Esophagus squamous epithelium (tissue), 5 donors: ENCODE results near the gene TRIM46. TPM values are rescaled to one million over a fixed set of nuclear protein-coding genes. Genes with fewer than 3 reads are reported as not detected.
A peak's percentile ranks its signal among the peaks of the same experiment; 100 is the strongest.
"Not testable (repeated sequence)": the region's sequence is repeated elsewhere in the genome, so short reads cannot be mapped to it uniquely, and the experiment has no call there.

Experiments used
- DNase-seq: peaks from one replicate; lab custom pipeline; 2025; lab: John Stamatoyannopoulos, UW
- H3K27ac ChIP-seq, 4 donors: fragments of 200-600 bp; sonication (generic); one replicate each; pipeline ENCODE4 v1.5.1; 2016 to 2019; ENCODE audit warnings: mild to moderate bottlenecking in 1 of 4
- H3K27me3 ChIP-seq, 4 donors: fragments of 200-600 bp; sonication (generic); 1 replicate in 3 of 4; 2 replicates in 1 of 4; pipeline versions ENCODE4 v1.5.1 to v1.6.0; 2017 to 2021; ENCODE audit warnings: antibody characterized with exemption in 1 of 4
- H3K36me3 ChIP-seq, 3 donors: fragments of 200-600 bp; sonication (generic); one replicate each; pipeline ENCODE4 v1.5.1; 2016 to 2019
- H3K4me1 ChIP-seq, 3 donors: fragments of 200-600 bp; sonication (generic); one replicate each; pipeline ENCODE4 v1.5.1; 2017 to 2019
- H3K4me3 ChIP-seq, 4 donors: fragments of 200-600 bp; sonication (generic); 1 replicate in 3 of 4; 2 replicates in 1 of 4; pipeline ENCODE4 v1.5.1; 2016 to 2019; ENCODE audit warnings: mild to moderate bottlenecking in 2 of 4, moderate library complexity in 1 of 4
- H3K9me3 ChIP-seq, 3 donors: fragments of 200-600 bp; sonication (generic); one replicate each; pipeline ENCODE4 v1.5.1; 2016 to 2019
- CTCF ChIP-seq, 6 experiments: fragments of 450-650 bp in 4 of 6; fragments of 200-600 bp in 2 of 6; sonication (generic) in 2 of 6; IDR thresholded peaks; one replicate each; pipeline ENCODE4 v1.5.1; 2016 to 2019; ENCODE audit warnings: antibody characterized with exemption in 6 of 6, mild to moderate bottlenecking in 4 of 6, moderate library complexity in 4 of 6
- POLR2A ChIP-seq, 4 donors: fragments of 450-650 bp; IDR thresholded peaks; one replicate each; pipeline ENCODE4 v1.6.1; 2017; ENCODE audit warnings: antibody characterized with exemption in 4 of 4, mild to moderate bottlenecking in 4 of 4, moderate library complexity in 3 of 4
- WGBS, 2 donors: methylation state at CpG; one replicate each; pipeline ENCODE4 v1.1.5; 2018; 5-methylcytosine and 5-hydroxymethylcytosine counted together
- intact Hi-C: fragments of 100-400 bp; cut with DNase I; formaldehyde crosslinking; loops from one replicate; pipeline ENCODE4 v1.15.0; 2022
- total RNA-seq, 4 donors: library from RNA; depleted of rRNA; stranded (reverse); fragments of >200 nt; gene quantifications; one replicate each; pipeline ENCODE4 v1.1.0, GENCODE V29; 2016
- donor health status: DM: yes; HTN: yes; CAD: no.

The TRIM46 gene
- total RNA-seq, 4 donors from 2014 or later: 0.30 to 0.53 (median 0.38) TPM; not detected in 1

GRCh38 chr1:155185783-155186066 is 12.1 kb downstream of the TRIM46 start:
- WGBS, 2 donors: 51 to 92% methylated on average over 2 to 4 of the region's 6 CpGs
- Histone ChIP-seq H3K4me1 (peaks cover 0 to 42% (median 14%) of the 10 kb centered on the region in 3 donors), H3K27ac (peak overlapping the region in 2 of 4 donors; percentile 64 to 73), H3K9me3 (no peaks in the 10 kb centered on the region), H3K4me3 (no peak overlapping the region), H3K36me3 (no peaks in the 10 kb centered on the region), H3K27me3 (no peaks in the 10 kb centered on the region)
- no peak for TF ChIP-seq POLR2A (IDR thresholded peaks at IDR 0.05)
- no peak for TF ChIP-seq CTCF (IDR thresholded peaks at IDR 0.05)
- DNase-seq: no peak
- intact Hi-C loops: no loop called here

GRCh38 chr1:155186067-155186793 is 12.6 kb downstream of the TRIM46 start:
- WGBS, 2 donors: 7 to 68% methylated on average over 3 to 4 of the region's 8 CpGs
- intact Hi-C loops: no loop called here

GRCh38 chr1:155186794-155187455 is 13.3 kb downstream of the TRIM46 start:
- H3K36me3 ChIP-seq: no peaks in the 10 kb centered on the region
- H3K9me3 ChIP-seq: no peaks in the 10 kb centered on the region
- DNase-seq: no peak
- H3K27ac ChIP-seq: peak overlapping the region in 2 of 4 donors; percentile 32 to 73
- 38 to 56% methylated on average over 4 to 7 of the region's 14 CpGs for WGBS, 2 donors
- TF ChIP-seq POLR2A (IDR thresholded peaks at IDR 0.05) (no peak), CTCF (IDR thresholded peaks at IDR 0.05) (no peak)
- peak overlapping the region in 1 of 4 donors; percentile 9 for H3K4me3 ChIP-seq
- no peaks in the 10 kb centered on the region for H3K27me3 ChIP-seq
- peaks cover under 1 to 38% (median 14%) of the 10 kb centered on the region in 3 donors for H3K4me1 ChIP-seq
- intact Hi-C loops: no loop called here

More at GRCh38 chr1:155186067-155186793, 12.6 kb downstream of the TRIM46 start:
- DNase-seq: no peak
- no peak for TF ChIP-seq POLR2A (IDR thresholded peaks at IDR 0.05)
- TF ChIP-seq CTCF (IDR thresholded peaks at IDR 0.05): no peak
- Histone ChIP-seq H3K27ac (peak overlapping the region in 2 of 4 donors; percentile 32 to 73), H3K27me3 (no peaks in the 10 kb centered on the region), H3K4me1 (peaks cover 0 to 37% (median 14%) of the 10 kb centered on the region in 3 donors), H3K4me3 (peak overlapping the region in 1 of 4 donors; percentile 9), H3K36me3 (no peaks in the 10 kb centered on the region), H3K9me3 (no peaks in the 10 kb centered on the region)

- TF ChIP-seq CTCF (IDR thresholded peaks at IDR 0.05) (no peak), POLR2A (IDR thresholded peaks at IDR 0.05) (no peak)
- DNase-seq: no peak
- Histone ChIP-seq H3K36me3 (no peaks in the 10 kb centered on the region), H3K27ac (no peak overlapping the region), H3K27me3 (no peaks in the 10 kb centered on the region), H3K4me1 (peaks cover 5 to 44% (median 15%) of the 10 kb centered on the region in 3 donors), H3K9me3 (no peaks in the 10 kb centered on the region), H3K4me3 (peak overlapping the region in 1 of 4 donors; percentile 9)
- 77 to 86% methylated on average over 12 to 16 of the region's 16 CpGs for WGBS, 2 donors
- intact Hi-C loops: no loop called here
Measured at GRCh38 chr1:155187456-155187891, 13.8 kb downstream of the TRIM46 start.

GRCh38 chr1:155188268-155188667 is 14.6 kb downstream of the TRIM46 start:
- Histone ChIP-seq H3K36me3 (no peaks in the 10 kb centered on the region), H3K27me3 (no peaks in the 10 kb centered on the region), H3K27ac (no peak overlapping the region), H3K9me3 (no peaks in the 10 kb centered on the region), H3K4me3 (no peak overlapping the region), H3K4me1 (peaks cover 13 to 52% (median 23%) of the 10 kb centered on the region in 3 donors)
- no peak for TF ChIP-seq CTCF (IDR thresholded peaks at IDR 0.05)
- TF ChIP-seq POLR2A (IDR thresholded peaks at IDR 0.05): no peak
- no peak for DNase-seq
- WGBS, 2 donors: 74 to 91% methylated on average over 1 to 3 of the region's 14 CpGs
- intact Hi-C loops: no loop called here

- intact Hi-C loops, H3K27ac ChIP-seq, H3K36me3 ChIP-seq, H3K27me3 ChIP-seq, H3K9me3 ChIP-seq, H3K4me3 ChIP-seq, DNase-seq: not testable (repeated sequence)
- peaks cover 26 to 57% (median 34%) of the 10 kb centered on the region in 3 donors for H3K4me1 ChIP-seq
- WGBS, 2 donors: no CpG with 5 or more reads among the region's 45 CpGs
Measured at GRCh38 chr1:155189926-155190325, 16.3 kb downstream of the TRIM46 start.
